A549 treated with AZD9567 at 1 μM for 4 hours (cell line): ENCODE data around the gene VRK2. TPM values are rescaled to one million over a fixed set of nuclear protein-coding genes. Genes with fewer than 3 reads are reported as not detected.

Source experiments
- total RNA-seq: library from RNA; stranded (reverse); fragments of 200-300 nt; extraction: Qiagen RNA extraction; gene quantifications from 5 replicates; pipeline ENCODE4 v1.2.3, GENCODE V29; 2022; ENCODE audit not compliant: insufficient read depth

The VRK2 gene
- 24.8 to 30.7 TPM (median 28.4 TPM) in 5 replicates for total RNA-seq

GRCh38 chr2:58046585-58047372, at the start of gene VRK2:
VRK2 (plus strand) TSS chr2:58046806; CDS start chr2:58048832, 2,026 bp downstream.

Other genes with a start within 250 kb of the VRK2 start
- 15.7 to 28.9 TPM (median 26.5 TPM) in 5 replicates for gene FANCL, start 194.5 kb downstream of the VRK2 start, total RNA-seq